Heart right ventricle (tissue), 16 donors: ENCODE results near the gene MTREX. TPM values are rescaled to one million over a fixed set of nuclear protein-coding genes. Genes with fewer than 3 reads are reported as not detected.

ENCODE experiments used
- ATAC-seq, 8 donors: fragments of 200-7000 bp; cut with Tn5 transposase; one replicate each; pipeline ENCODE4 v1.9.1; 2020; ENCODE audit warnings: mild to moderate bottlenecking in 8 of 8, moderate library complexity in 8 of 8, moderate number of reproducible peaks in 1 of 8
- DNase-seq, 2 donors: peaks; one replicate each; pipeline ENCODE4 v3.0.0-alpha.2; 2020
- H3K27ac ChIP-seq, 10 donors: fragments of 200-600 bp; sonication (generic) in 2 of 10; one replicate each; pipeline versions ENCODE4 v1.5.0 to v1.8.0; 2020 to 2022; ENCODE audit warnings: mild to moderate bottlenecking in 3 of 10
- H3K27me3 ChIP-seq, 7 donors: fragments of 200-600 bp; one replicate each; pipeline ENCODE4 v1.8.0; 2021 to 2022; ENCODE audit warnings: mild to moderate bottlenecking in 2 of 7
- H3K36me3 ChIP-seq, 9 donors: fragments of 200-600 bp; sonication (generic) in 1 of 9; one replicate each; pipeline versions ENCODE4 v1.5.0 to v1.8.0; 2020 to 2022; ENCODE audit warnings: mild to moderate bottlenecking in 2 of 9
- H3K4me1 ChIP-seq, 9 donors: fragments of 200-600 bp; sonication (generic) in 1 of 9; one replicate each; pipeline versions ENCODE4 v1.5.0 to v1.8.0; 2020 to 2022; ENCODE audit warnings: mild to moderate bottlenecking in 4 of 9
- H3K4me3 ChIP-seq, 10 donors: fragments of 200-600 bp; sonication (generic) in 2 of 10; one replicate each; pipeline versions ENCODE4 v1.5.0 to v1.8.0; 2020 to 2022; ENCODE audit warnings: mild to moderate bottlenecking in 7 of 10, moderate library complexity in 2 of 10
- H3K9me3 ChIP-seq, 11 donors: fragments of 200-600 bp in 10 of 11; sonication (generic) in 2 of 11; one replicate each; pipeline versions ENCODE4 v1.5.0 to v1.8.0; 2013 to 2022; ENCODE audit warnings: mild to moderate bottlenecking in 2 of 11, control low read depth in 1 of 11, moderate library complexity in 1 of 11
- WGBS, 2 donors: extraction: QIAGEN DNeasy Blood & Tissue Kit; methylation state at CpG; one replicate each; pipeline ENCODE4 v1.1.7; 2013; ENCODE audit warnings: inconsistent platforms in 1 of 2; 5-methylcytosine and 5-hydroxymethylcytosine counted together
- intact Hi-C, 10 donors: fragments of 100-400 bp; cut with DNase I; formaldehyde crosslinking; loops; one replicate each; pipeline versions ENCODE4 v1.11.1 to v1.14.2; 2022
- polyA plus RNA-seq, 2 donors: library from polyadenylated mRNA; stranded (reverse); fragments of 200-250 nt; gene quantifications; one replicate each; pipeline ENCODE4 v1.2.3, GENCODE V29; 2013
- total RNA-seq, 10 donors: library from RNA; stranded (reverse); fragmentation: NEBNext Ultra II Directional in 3 of 10; extraction: Animal tissue kit (Norgen Biotek cat#: 25700) in 3 of 10; gene quantifications; one replicate each; pipeline versions ENCODE4 v1.2.1 to v1.2.4, GENCODE V29; 2021 to 2023
- TF ChIP-seq, protein P1 (sequence below), 9 donors: fragments of 200-600 bp; sonication (generic) in 2 of 9; IDR thresholded peaks; one replicate each; pipeline versions ENCODE4 v1.5.0 to v1.8.0; 2021 to 2022; ENCODE audit warnings: antibody characterized with exemption in 9 of 9, mild to moderate bottlenecking in 5 of 9, moderate library complexity in 1 of 9
- donor health status: Arrhythmogenic right ventricular cardiomyopathy.
- donor health status: ischemic (EF 13 %, LVEDD 7.1; RV severe dilation, severe dysfunction).
- donor health status: healthy with polysubstance abuse.
- donor health status: DM: no; HTN: yes; CAD: no.
- donor health status: DM: no; HTN: no; CAD: no.
- donor health status: ischemic (EF 25% LVEDD 6.9; RV normal size, moderate dysfunction).
- donor health status: ischemic (EF 25% LVEDD 5.7; RV mildly dilated, moderate dysfunction).
- donor health status: healthy.
- donor health status: DM: yes; HTN: yes; CAD: no.
- donor health status: Ischemic cardiomyopathy.
- donor health status: ischemic (EF 35%, LVEDD 5.7; RV mildly dilated, moderate dysfunction).
- donor health status: nonischemic (EF 11% LVEDD 7.7; RV severe dilation, severe dysfunction).
- donor health status: DM: yes; HTN: yes; CAD: no.
- donor health status: PGD.
- donor health status: ischemic (EF 29% LVEDD 5.4; RV normal size, mild dysfunction).
- donor health status: nonischemic (EF 23%, LVEDD 6.1; RV moderate dilation, normal function).

Gene MTREX
- total and polyA plus RNA-seq, 12 donors, result 17.9 to 69.9 (median 62.1) TPM

DNA sequence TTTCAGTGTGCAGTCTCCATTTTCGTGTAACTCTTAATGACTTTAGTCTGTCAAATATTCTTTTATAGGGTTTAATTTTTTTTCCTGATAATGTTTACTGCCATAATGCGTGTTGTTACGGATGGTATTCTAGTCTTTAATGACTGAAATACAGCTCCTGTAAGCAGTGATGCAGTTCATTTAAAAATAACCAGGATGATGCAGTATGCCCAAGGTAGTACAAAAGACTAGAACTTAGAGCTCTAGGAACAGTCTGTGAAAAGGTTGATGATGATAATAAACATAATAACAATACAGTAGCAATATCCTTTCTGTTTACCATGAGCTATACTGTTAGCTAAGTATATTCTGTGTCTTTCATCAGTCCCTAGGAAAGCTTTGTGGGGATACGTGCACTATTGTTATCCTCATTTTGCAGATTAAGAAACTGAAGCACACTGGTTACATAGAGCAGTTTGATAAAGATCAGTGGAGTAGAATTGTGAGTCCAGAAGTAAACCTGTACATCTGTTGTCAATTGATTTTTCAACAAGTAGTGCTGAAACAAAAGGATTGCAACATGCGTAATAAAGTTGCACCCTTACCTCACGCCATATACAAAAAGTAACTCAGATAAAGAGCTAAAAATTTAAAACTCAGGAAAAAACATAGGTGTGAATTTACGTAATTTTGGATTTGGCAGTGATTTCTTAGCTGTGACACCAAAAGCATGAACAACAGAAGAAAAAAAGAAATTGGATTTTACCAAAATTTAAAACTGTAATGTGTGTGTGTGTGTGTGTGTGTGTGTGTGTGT, 64.5 kb downstream of the MTREX start:
- DNase-seq (no peak), ATAC-seq (no peak)
- intact Hi-C loops, result no loop called here
- H3K4me1 ChIP-seq, result no peaks in the 10 kb centered on the region
- no peak overlapping the region for H3K4me3 ChIP-seq
- H3K9me3 ChIP-seq, result peaks cover 0 to 8% (median 0%) of the 10 kb centered on the region in 11 donors
- no peaks in the 10 kb centered on the region for H3K27me3 ChIP-seq
- WGBS, 2 donors, result 98 to 99% methylated on average over 7 of the region's 7 CpGs
- H3K27ac ChIP-seq, result no peak overlapping the region
- peaks cover 0 to 89% (median 11%) of the 10 kb centered on the region in 9 donors for H3K36me3 ChIP-seq
- TF ChIP-seq, protein P1, sequence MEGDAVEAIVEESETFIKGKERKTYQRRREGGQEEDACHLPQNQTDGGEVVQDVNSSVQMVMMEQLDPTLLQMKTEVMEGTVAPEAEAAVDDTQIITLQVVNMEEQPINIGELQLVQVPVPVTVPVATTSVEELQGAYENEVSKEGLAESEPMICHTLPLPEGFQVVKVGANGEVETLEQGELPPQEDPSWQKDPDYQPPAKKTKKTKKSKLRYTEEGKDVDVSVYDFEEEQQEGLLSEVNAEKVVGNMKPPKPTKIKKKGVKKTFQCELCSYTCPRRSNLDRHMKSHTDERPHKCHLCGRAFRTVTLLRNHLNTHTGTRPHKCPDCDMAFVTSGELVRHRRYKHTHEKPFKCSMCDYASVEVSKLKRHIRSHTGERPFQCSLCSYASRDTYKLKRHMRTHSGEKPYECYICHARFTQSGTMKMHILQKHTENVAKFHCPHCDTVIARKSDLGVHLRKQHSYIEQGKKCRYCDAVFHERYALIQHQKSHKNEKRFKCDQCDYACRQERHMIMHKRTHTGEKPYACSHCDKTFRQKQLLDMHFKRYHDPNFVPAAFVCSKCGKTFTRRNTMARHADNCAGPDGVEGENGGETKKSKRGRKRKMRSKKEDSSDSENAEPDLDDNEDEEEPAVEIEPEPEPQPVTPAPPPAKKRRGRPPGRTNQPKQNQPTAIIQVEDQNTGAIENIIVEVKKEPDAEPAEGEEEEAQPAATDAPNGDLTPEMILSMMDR (IDR thresholded peaks at IDR 0.05), result no peak

DNA sequence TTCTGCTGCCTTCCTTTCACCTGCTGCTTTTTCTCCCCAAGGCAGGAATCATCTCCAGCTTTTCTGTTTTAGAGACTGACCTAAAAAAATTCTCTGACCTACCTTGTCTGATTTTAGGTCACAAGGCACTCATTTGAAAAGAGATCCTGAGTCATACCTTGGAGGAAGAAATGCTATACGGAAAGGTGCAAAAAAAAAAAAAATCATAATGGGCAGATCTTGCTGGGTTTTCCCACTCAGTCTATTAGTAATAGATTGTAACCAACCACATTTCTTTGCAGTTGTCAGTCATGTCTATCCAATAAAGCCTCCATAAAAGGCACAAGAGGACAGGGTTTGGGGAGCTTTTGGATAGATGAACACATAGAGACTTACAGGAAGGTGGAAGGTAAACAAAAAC, 70.0 kb downstream of the MTREX start:
- 91% methylated on average over 1 of the region's 1 CpG for WGBS, 2 donors
- Histone ChIP-seq H3K4me3 (no peak overlapping the region), H3K27me3 (no peaks in the 10 kb centered on the region), H3K4me1 (no peaks in the 10 kb centered on the region), H3K9me3 (peaks cover 0 to 13% (median 2%) of the 10 kb centered on the region in 11 donors), H3K27ac (no peak overlapping the region), H3K36me3 (peaks cover 0 to 90% (median 23%) of the 10 kb centered on the region in 9 donors)
- no peak for DNase-seq
- ATAC-seq, result no peak
- TF ChIP-seq, protein P1 (IDR thresholded peaks at IDR 0.05), result no peak
- intact Hi-C loops, result loop anchor here in 1 of 10 donors (5.0 kb wide), 1 partner anchor 41 kb away; no protein-coding TSS in a partner anchor

DNA sequence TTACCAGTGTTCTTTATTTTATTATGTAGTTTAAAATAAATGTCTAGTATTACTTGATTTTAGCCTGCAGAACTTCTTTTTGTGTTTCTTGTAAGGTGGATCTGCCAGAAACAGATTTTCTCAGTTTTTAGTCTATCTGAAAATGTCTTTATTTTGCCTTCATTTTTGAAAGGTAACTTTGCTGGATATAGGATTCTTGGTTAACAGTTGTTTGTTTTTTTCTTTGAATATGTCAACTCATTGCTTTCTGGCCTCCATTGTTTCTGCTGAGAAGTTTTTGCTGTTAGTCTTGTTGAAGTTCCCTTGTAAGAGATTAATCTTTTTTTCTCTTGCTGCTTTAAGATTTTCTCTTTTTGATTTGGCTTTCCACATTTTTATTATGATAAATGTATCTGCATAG, 75.5 kb downstream of the MTREX start:
- Histone ChIP-seq H3K9me3 (peaks cover 0 to 28% (median 12%) of the 10 kb centered on the region in 11 donors), H3K36me3 (peaks cover 0 to 73% (median 26%) of the 10 kb centered on the region in 9 donors), H3K27me3 (no peaks in the 10 kb centered on the region), H3K27ac (no peak overlapping the region), H3K4me1 (no peaks in the 10 kb centered on the region), H3K4me3 (no peak overlapping the region)
- ATAC-seq, result no peak
- DNase-seq, result no peak
- TF ChIP-seq, protein P1 (IDR thresholded peaks at IDR 0.05), result no peak
- intact Hi-C loops, result no loop called here

DNA sequence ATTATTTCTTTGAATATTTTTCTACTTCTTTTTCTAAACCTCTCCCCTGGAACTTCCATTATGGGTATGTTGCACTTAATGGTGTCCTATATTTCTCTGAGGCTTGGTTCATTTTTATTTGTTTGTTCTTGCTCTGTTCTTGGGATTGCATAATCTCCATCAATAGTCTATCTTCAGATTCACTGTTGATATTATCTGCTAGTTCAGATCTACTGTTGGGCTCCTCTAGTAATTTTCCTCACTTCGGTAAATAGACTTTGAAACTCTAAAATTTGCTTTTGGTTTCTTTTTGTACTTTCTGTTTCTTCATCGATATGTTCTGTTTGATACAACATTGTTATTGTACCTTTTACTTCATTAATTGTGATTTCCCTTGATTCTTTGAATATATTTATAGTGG, 76.3 kb downstream of the MTREX start:
- DNase-seq, result no peak
- TF ChIP-seq, protein P1 (IDR thresholded peaks at IDR 0.05), result no peak
- Histone ChIP-seq H3K27me3 (no peaks in the 10 kb centered on the region), H3K4me1 (no peaks in the 10 kb centered on the region), H3K4me3 (no peak overlapping the region), H3K36me3 (peaks cover 0 to 73% (median 26%) of the 10 kb centered on the region in 9 donors), H3K27ac (no peak overlapping the region), H3K9me3 (peaks cover 0 to 28% (median 12%) of the 10 kb centered on the region in 11 donors)
- intact Hi-C loops, result no loop called here
- 98 to 99% methylated on average over 2 of the region's 2 CpGs for WGBS, 2 donors
- ATAC-seq, result no peak
